HepG2 (cell line): ENCODE measurements around the gene ABCB4. TPM values are rescaled to one million over a fixed set of nuclear protein-coding genes. Genes with fewer than 3 reads are reported as not detected.

Experiments used
- ATAC-seq: fragments of 200-7000 bp; cut with Tn5 transposase; 3 replicates; pipeline ENCODE4 v1.9.1; 2020; ENCODE audit warnings: mild to moderate bottlenecking, moderate library complexity
- BruUV-seq: library from RNA; stranded (reverse); fragments of 400-500 nt; replicated peaks from 2 replicates; lab custom pipeline; 2021; lab: Mats Ljungman, UMichigan
- CTCF ChIA-PET: fragments of 300-600 bp; formaldehyde crosslinking; extraction: SDS; loops from one replicate; lab custom pipeline; 2021; ENCODE audit warnings: low total read pairs, inconsistent platforms, low intra/inter-chr PET ratio; lab: Yijun Ruan, JAX
- POLR2A ChIA-PET: fragments of 350-600 bp; sonication (Branson Sonifier 250); formaldehyde crosslinking; loops from one replicate; lab custom pipeline; 2020; ENCODE audit warnings: antibody characterized with exemption, inconsistent platforms; lab: Yijun Ruan, JAX
- DNase-seq: peaks from one replicate; pipeline ENCODE4 v3.0.0-alpha.2; 2015; ENCODE audit warnings: low spot score
- FAIRE-seq: peaks from 3 replicates; lab custom pipeline; 2011; peaks lifted over from hg19 to GRCh38; lab: Jason Lieb, UNC
- H2AFZ ChIP-seq: one replicate; pipeline ENCODE4 v1.6.1; 2011; ENCODE audit warnings: low read length, inconsistent platforms
- H3K27ac ChIP-seq: fragments of 300-600 bp; 3 replicates; pipeline ENCODE4 v1.8.0; 2011; ENCODE audit warnings: mixed run types, mild to moderate bottlenecking, mixed read lengths, low read length, inconsistent platforms; ENCODE audit not compliant: insufficient read depth; ENCODE audit errors: extremely low read length
- H3K27me3 ChIP-seq, 2 experiments: fragments of 200-600 bp in 1 of 2; 2 replicates in 1 of 2; 3 replicates in 1 of 2; pipeline versions ENCODE4 v1.6.0 to v1.8.0; 2011; ENCODE audit warnings: low read length in 2 of 2, mild to moderate bottlenecking in 2 of 2, moderate library complexity in 2 of 2, inconsistent platforms in 1 of 2; ENCODE audit not compliant: insufficient read depth in 2 of 2, control insufficient read depth in 1 of 2
- H3K36me3 ChIP-seq, 2 experiments: fragments of 200-600 bp in 1 of 2; replicated peaks in 1 of 2; 2 replicates in 1 of 2; 3 replicates in 1 of 2; pipeline versions ENCODE4 v1.5.1 to v1.8.0; 2011; ENCODE audit warnings: low read length in 2 of 2, inconsistent platforms in 1 of 2; ENCODE audit not compliant: insufficient read depth in 2 of 2, control insufficient read depth in 1 of 2
- H3K4me1 ChIP-seq: 2 replicates; pipeline ENCODE4 v1.5.1; 2012; ENCODE audit warnings: low read length, inconsistent platforms; ENCODE audit not compliant: insufficient read depth
- H3K4me2 ChIP-seq: 2 replicates; pipeline ENCODE4 v1.6.0; 2011; ENCODE audit warnings: low read depth, low read length, inconsistent platforms
- H3K4me3 ChIP-seq, 3 experiments: fragments of 200-600 bp in 1 of 3; sonication (generic), shearing (Covaris generic) in 1 of 3; replicated peaks in 1 of 3; 2 replicates each; pipeline ENCODE4 v1.5.1; 2011 to 2016; ENCODE audit warnings: low read length in 3 of 3, inconsistent platforms in 2 of 3, low read depth in 2 of 3, mild to moderate bottlenecking in 2 of 3, control low read depth in 1 of 3, mixed read lengths in 1 of 3; ENCODE audit not compliant: insufficient read depth in 1 of 3
- H3K79me2 ChIP-seq: one replicate; pipeline ENCODE4 v1.6.1; 2011; ENCODE audit warnings: low read length, inconsistent platforms; ENCODE audit not compliant: insufficient read depth
- H3K9ac ChIP-seq: 2 replicates; pipeline ENCODE4 v1.6.0; 2011; ENCODE audit warnings: mild to moderate bottlenecking, low read depth, low read length, inconsistent platforms; ENCODE audit not compliant: insufficient read depth
- H3K9me3 ChIP-seq: 2 replicates; pipeline ENCODE4 v1.5.1; 2012; ENCODE audit warnings: mild to moderate bottlenecking, low read length
- H4K20me1 ChIP-seq: 2 replicates; pipeline ENCODE4 v1.6.0; 2011; ENCODE audit warnings: inconsistent platforms, mild to moderate bottlenecking, low read length, moderate library complexity; ENCODE audit not compliant: insufficient read depth
- ERF ChIP-seq: IDR thresholded peaks from 2 replicates; pipeline ENCODE4 v1.6.1; 2018; ENCODE audit warnings: missing biosample characterization, missing genetic modification reagents
- HIVEP1 ChIP-seq: sonication (generic); formaldehyde crosslinking; IDR thresholded peaks from 2 replicates; pipeline ENCODE4 v1.4.0; 2020; ENCODE audit warnings: mild to moderate bottlenecking, missing genetic modification reagents
- KDM2A ChIP-seq: sonication (generic); formaldehyde crosslinking; IDR thresholded peaks from 2 replicates; pipeline ENCODE4 v1.4.0; 2020; ENCODE audit warnings: low read depth, missing genetic modification reagents, borderline replicate concordance
- MAFG ChIP-seq: sonication (generic); formaldehyde crosslinking; IDR thresholded peaks from 2 replicates; pipeline ENCODE4 v1.5.1; 2020; ENCODE audit warnings: mild to moderate bottlenecking, missing genetic modification reagents
- MED8 ChIP-seq: sonication (generic); formaldehyde crosslinking; IDR thresholded peaks from 2 replicates; pipeline ENCODE4 v1.8.1; 2023; ENCODE audit warnings: mild to moderate bottlenecking, missing genetic modification reagents; ENCODE audit not compliant: insufficient replicate concordance
- NR1H2 ChIP-seq: sonication (generic); formaldehyde crosslinking; IDR thresholded peaks from 2 replicates; pipeline ENCODE4 v1.8.1; 2022; ENCODE audit warnings: low read depth, missing genetic modification reagents, borderline replicate concordance
- ZSCAN20 ChIP-seq: sonication (generic); formaldehyde crosslinking; IDR thresholded peaks from 2 replicates; pipeline ENCODE4 v1.4.0; 2020; ENCODE audit warnings: missing genetic modification reagents, mild to moderate bottlenecking, borderline replicate concordance
- ZSCAN9 ChIP-seq: IDR thresholded peaks from 2 replicates; pipeline ENCODE4 v1.6.1; 2016; ENCODE audit warnings: borderline replicate concordance
- WGBS: methylation state at CpG from one replicate; pipeline ENCODE4 v1.1.6; 2017; ENCODE audit warnings: low lambda C conversion rate; 5-methylcytosine and 5-hydroxymethylcytosine counted together
- in situ Hi-C: cut with HindIII; loops from 2 replicates; pipeline ENCODE4 v1.10.0; 2017; ENCODE audit warnings: low pct_unique_long_range_greater_than_20kb; ENCODE audit not compliant: extremely low pct_ligation_motif_present
- intact Hi-C: fragments of 100-400 bp; cut with micrococcal nuclease; formaldehyde crosslinking; loops from one replicate; pipeline ENCODE4 v1.10.0; 2022; ENCODE audit not compliant: unreplicated experiment
- polyA plus RNA-seq, 8 experiments: library from polyadenylated mRNA; depleted of rRNA in 3 of 8; stranded (reverse) in 7 of 8; unstranded in 1 of 8; fragments of >200 nt; fragmentation: Illumina TruSeq in 4 of 8; extraction: Trizol in 4 of 8; gene quantifications; 2 replicates each; pipeline versions ENCODE4 v1.2.1 to v1.2.3, GENCODE V29; 2011 to 2016; ENCODE audit warnings: low read depth in 4 of 8, missing spikeins in 1 of 8, mixed read lengths in 1 of 8; ENCODE audit not compliant: insufficient read depth in 1 of 8
- total RNA-seq, 5 experiments: library from RNA; depleted of rRNA; stranded (reverse); fragments of >200 nt; fragmentation: Illumina TruSeq; extraction: Trizol; gene quantifications; 2 replicates each; pipeline ENCODE4 v1.2.3, GENCODE V29; 2016; ENCODE audit warnings: low read depth in 1 of 5
- TF ChIP-seq, protein P1 (sequence below): sonication (generic); formaldehyde crosslinking; IDR thresholded peaks from 2 replicates; pipeline ENCODE4 v1.4.0; 2020; ENCODE audit warnings: mild to moderate bottlenecking, missing genetic modification reagents
- TF ChIP-seq, protein P2 (sequence below): sonication (generic); formaldehyde crosslinking; IDR thresholded peaks from 2 replicates; pipeline ENCODE4 v1.4.0; 2020; ENCODE audit warnings: mild to moderate bottlenecking, missing genetic modification reagents
- TF ChIP-seq, protein P3 (sequence below): sonication (generic); formaldehyde crosslinking; conservative IDR thresholded peaks from 2 replicates; pipeline ENCODE4 v1.8.0; 2022; ENCODE audit warnings: low read depth, missing genetic modification reagents
- TF ChIP-seq, protein P4 (sequence below): sonication (generic); formaldehyde crosslinking; IDR thresholded peaks from 2 replicates; pipeline ENCODE4 v1.4.0; 2020; ENCODE audit warnings: missing genetic modification reagents; ENCODE audit errors: not compliant biosample characterization
- TF ChIP-seq, protein P5 (sequence below): sonication (generic); formaldehyde crosslinking; IDR thresholded peaks from 2 replicates; pipeline ENCODE4 v1.8.1; 2022; ENCODE audit warnings: low read depth, mild to moderate bottlenecking, missing genetic modification reagents
- TF ChIP-seq, protein P6 (sequence below): sonication (generic); formaldehyde crosslinking; IDR thresholded peaks from 2 replicates; pipeline ENCODE4 v1.4.0; 2020; ENCODE audit warnings: missing genetic modification reagents, mild to moderate bottlenecking, borderline replicate concordance

The ABCB4 gene
- total and polyA plus RNA-seq, 2 of the 13 experiments (the other 11 are each of a cell fraction or from before 2014, with no cell fraction given), result 18.0 to 32.4 TPM

DNA sequence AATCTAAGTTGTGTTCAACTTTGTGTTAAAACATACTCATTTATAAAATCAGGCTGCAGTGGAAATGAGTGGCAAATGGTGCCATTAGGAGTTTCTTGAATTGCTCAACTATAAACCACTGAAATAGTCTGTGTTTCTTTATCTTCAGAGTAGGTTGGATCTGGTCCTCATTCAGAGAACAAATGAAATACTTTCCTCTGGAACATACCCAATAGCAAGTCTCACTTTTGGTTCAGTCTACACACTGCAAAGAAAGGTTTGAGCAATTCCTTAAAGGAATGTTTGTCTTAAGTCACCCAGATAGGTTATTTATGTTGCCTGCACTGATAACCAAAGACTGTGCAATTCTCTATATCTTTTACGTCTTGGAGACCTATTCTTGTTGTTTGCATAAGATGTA lies 62.5 kb downstream of the ABCB4 start (continued):
- TF ChIP-seq, protein P1, sequence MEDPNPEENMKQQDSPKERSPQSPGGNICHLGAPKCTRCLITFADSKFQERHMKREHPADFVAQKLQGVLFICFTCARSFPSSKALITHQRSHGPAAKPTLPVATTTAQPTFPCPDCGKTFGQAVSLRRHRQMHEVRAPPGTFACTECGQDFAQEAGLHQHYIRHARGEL, result no peak
- TF ChIP-seq NR1H2 (CRISPR knock-in tag), result no peak
- TF ChIP-seq, protein P2, sequence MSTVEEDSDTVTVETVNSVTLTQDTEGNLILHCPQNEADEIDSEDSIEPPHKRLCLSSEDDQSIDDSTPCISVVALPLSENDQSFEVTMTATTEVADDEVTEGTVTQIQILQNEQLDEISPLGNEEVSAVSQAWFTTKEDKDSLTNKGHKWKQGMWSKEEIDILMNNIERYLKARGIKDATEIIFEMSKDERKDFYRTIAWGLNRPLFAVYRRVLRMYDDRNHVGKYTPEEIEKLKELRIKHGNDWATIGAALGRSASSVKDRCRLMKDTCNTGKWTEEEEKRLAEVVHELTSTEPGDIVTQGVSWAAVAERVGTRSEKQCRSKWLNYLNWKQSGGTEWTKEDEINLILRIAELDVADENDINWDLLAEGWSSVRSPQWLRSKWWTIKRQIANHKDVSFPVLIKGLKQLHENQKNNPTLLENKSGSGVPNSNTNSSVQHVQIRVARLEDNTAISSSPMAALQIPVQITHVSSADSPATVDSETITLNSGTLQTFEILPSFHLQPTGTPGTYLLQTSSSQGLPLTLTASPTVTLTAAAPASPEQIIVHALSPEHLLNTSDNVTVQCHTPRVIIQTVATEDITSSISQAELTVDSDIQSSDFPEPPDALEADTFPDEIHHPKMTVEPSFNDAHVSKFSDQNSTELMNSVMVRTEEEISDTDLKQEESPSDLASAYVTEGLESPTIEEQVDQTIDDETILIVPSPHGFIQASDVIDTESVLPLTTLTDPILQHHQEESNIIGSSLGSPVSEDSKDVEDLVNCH (CRISPR knock-in tag), result no peak
- TF ChIP-seq, protein P3, sequence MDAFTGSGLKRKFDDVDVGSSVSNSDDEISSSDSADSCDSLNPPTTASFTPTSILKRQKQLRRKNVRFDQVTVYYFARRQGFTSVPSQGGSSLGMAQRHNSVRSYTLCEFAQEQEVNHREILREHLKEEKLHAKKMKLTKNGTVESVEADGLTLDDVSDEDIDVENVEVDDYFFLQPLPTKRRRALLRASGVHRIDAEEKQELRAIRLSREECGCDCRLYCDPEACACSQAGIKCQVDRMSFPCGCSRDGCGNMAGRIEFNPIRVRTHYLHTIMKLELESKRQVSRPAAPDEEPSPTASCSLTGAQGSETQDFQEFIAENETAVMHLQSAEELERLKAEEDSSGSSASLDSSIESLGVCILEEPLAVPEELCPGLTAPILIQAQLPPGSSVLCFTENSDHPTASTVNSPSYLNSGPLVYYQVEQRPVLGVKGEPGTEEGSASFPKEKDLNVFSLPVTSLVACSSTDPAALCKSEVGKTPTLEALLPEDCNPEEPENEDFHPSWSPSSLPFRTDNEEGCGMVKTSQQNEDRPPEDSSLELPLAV (CRISPR knock-in tag), result no peak
- TF ChIP-seq, protein P4, sequence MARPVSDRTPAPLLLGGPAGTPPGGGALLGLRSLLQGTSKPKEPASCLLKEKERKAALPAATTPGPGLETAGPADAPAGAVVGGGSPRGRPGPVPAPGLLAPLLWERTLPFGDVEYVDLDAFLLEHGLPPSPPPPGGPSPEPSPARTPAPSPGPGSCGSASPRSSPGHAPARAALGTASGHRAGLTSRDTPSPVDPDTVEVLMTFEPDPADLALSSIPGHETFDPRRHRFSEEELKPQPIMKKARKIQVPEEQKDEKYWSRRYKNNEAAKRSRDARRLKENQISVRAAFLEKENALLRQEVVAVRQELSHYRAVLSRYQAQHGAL (CRISPR knock-in tag), result no peak

DNA sequence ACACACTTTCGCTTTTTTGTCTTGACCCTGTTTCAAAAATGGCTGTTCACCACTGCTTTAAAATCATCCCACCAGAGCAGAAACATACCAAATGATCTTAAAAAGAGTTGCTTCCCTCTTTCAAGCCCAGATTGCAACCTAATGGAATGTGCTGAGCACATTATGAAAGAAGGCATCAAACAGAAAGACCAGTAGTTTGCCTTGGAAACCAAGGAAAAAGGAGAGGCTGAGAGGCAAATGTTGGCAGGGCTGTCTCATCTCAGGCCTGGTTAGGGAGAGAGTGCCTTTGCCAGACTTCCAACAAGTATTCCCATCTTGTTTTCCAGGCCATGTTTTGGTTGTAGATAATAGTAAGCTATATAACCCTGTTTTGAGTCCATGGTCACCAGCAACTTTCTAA lies 64.3 kb downstream of the ABCB4 start:
- no peak overlapping the region for H3K27ac ChIP-seq
- H3K9ac ChIP-seq, result no peak overlapping the region
- in situ Hi-C loops (loop anchor here (25.0 kb wide), 1 partner anchor 474 kb away; no protein-coding TSS in a partner anchor), intact Hi-C loops (no loop called here)
- FAIRE-seq (no peak), DNase-seq (no peak), ATAC-seq (no peak)
- BruUV-seq, result no TSS peak
- H3K4me1 ChIP-seq, result peaks cover 11% of the 10 kb centered on the region
- no peaks in the 10 kb centered on the region for H3K27me3 ChIP-seq
- no peak overlapping the region for H2AFZ ChIP-seq
- H4K20me1 ChIP-seq, result no peaks in the 10 kb centered on the region
- 100% methylated on average over 1 of the region's 1 CpG for WGBS
- no peaks in the 10 kb centered on the region for H3K79me2 ChIP-seq
- H3K4me2 ChIP-seq, result no peak overlapping the region
- H3K36me3 ChIP-seq, result peaks cover 2 to 22% of the 10 kb centered on the region in 2 experiments; a peak in 4 of 5 replicates
- CTCF ChIA-PET, result no interaction called here
- H3K4me3 ChIP-seq, result no peak overlapping the region
- H3K9me3 ChIP-seq, result no peaks in the 10 kb centered on the region
- POLR2A ChIA-PET, result no interaction called here
- TF ChIP-seq ERF (no peak), ZSCAN20 (no peak), MAFG (no peak), KDM2A (CRISPR knock-in tag) (no peak), HIVEP1 (CRISPR knock-in tag) (no peak), ZSCAN9 (CRISPR knock-in tag) (no peak), MED8 (CRISPR knock-in tag) (no peak)
- TF ChIP-seq, protein P5, sequence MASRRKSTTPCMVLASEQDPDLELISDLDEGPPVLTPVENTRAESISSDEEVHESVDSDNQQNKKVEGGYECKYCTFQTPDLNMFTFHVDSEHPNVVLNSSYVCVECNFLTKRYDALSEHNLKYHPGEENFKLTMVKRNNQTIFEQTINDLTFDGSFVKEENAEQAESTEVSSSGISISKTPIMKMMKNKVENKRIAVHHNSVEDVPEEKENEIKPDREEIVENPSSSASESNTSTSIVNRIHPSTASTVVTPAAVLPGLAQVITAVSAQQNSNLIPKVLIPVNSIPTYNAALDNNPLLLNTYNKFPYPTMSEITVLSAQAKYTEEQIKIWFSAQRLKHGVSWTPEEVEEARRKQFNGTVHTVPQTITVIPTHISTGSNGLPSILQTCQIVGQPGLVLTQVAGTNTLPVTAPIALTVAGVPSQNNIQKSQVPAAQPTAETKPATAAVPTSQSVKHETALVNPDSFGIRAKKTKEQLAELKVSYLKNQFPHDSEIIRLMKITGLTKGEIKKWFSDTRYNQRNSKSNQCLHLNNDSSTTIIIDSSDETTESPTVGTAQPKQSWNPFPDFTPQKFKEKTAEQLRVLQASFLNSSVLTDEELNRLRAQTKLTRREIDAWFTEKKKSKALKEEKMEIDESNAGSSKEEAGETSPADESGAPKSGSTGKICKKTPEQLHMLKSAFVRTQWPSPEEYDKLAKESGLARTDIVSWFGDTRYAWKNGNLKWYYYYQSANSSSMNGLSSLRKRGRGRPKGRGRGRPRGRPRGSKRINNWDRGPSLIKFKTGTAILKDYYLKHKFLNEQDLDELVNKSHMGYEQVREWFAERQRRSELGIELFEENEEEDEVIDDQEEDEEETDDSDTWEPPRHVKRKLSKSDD (CRISPR knock-in tag), result no peak
- TF ChIP-seq, protein P6, sequence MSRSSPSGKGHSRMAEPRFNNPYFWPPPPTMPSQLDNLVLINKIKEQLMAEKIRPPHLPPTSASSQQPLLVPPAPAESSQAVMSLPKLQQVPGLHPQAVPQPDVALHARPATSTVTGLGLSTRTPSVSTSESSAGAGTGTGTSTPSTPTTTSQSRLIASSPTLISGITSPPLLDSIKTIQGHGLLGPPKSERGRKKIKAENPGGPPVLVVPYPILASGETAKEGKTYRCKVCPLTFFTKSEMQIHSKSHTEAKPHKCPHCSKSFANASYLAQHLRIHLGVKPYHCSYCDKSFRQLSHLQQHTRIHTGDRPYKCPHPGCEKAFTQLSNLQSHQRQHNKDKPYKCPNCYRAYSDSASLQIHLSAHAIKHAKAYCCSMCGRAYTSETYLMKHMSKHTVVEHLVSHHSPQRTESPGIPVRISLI (CRISPR knock-in tag), result no peak
